ENCODE results near the gene LRRC8B.
"Not testable (repeated sequence)": the region's sequence is repeated elsewhere in the genome, so short reads cannot be mapped to it uniquely, and the experiment has no call there.

LRRC8B gene

DNA sequence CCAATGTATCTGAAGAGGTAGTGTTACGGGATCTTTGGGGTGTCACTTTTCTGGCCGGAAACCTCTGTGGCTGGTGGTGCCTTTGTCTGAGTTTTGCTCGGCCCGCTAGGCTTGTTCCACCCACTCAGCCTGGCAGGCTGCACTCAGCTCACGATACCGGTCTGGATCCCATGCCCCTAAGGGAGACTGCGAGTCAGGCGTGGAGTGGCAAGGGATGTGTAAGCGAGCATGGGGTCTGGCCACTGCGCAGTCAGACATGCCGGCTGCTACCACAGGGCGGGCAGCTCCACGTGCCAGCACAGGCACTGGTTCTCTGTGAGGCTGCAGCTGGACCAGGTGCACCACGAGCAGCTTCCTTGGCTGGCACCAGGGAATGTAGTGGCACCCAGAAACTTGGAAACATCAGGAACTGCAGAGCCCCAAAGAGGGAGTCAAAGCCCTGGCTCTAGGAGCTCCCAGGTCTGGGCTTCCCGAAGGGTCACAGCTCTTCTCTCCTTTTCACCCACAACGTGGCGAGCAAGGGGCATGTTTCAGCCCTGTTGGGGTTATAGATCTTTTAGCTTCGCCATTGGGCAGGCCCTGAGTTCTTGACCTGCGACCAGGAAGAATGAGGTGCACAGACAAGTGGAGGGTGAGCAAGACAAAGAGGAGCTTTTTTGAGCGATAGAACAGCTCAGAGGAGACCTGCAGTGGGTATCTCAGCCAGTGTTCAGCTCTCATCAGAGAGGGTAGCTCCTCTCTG, 84.5 kb downstream of the LRRC8B start:
- DNase-seq (ENCODE audit: low spot score), result no peak

DNA sequence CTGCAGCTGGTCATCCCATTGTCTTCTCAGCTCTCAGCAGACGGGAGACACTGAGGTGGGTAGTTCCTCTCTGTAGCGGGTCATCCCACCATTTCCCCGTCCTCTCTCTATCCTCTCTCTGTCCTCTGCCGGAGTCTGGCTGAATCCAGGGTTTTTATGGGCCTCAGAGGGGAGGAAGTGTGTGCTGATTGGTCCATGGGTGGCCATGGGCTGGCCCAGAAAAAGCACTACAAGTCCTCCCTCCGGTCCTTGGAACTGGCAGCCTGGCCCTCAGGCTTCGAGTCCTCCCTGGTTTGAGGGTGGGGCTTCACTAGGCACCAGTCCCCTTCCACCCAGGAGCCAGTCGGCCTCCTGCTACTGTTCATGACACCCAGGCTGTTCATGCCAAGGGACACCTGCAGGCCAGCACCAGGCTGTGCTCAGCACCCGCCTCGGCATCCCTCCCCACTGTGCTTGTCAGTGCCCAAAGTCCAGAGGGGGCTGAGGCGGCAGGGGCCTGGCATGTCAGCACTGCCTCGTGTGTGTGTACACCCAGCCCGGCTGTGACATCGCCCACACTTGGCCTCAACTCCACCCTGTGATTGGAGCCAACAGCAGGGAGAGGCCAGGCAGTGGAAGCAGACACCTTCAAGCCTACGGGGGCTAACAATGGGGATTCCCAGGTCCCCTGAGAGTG, 85.3 kb downstream of the LRRC8B start:
- no peak for DNase-seq (ENCODE audit: low spot score)

DNA sequence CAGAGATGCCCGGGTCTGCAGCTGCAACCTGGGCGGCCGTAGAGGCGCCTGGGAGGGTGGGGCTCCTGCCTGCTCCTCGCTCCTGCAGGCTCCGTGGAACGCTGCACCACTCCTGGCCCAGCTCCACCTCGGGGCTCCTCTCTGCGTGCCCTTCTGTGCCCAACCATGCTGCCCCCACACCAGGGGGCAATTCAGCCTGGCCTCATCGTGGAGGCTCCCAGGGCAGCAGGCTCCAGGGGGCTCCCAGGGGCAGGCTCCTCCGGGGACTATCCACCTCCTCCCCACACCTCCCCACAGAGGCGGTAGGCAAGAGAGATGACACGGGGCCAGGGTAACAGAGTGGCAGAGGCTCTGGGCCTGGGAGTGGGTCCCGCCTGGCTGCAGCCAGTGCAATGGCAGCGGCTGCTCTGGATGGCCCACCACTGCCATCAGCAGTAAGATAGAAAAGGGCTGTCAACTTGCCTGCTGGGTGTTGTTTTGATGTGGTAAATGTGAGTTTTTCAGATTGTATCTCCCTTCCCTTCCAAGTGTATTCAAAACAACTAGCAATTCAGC, 85.9 kb downstream of the LRRC8B start:
- DNase-seq (ENCODE audit: low spot score), result no peak

DNA sequence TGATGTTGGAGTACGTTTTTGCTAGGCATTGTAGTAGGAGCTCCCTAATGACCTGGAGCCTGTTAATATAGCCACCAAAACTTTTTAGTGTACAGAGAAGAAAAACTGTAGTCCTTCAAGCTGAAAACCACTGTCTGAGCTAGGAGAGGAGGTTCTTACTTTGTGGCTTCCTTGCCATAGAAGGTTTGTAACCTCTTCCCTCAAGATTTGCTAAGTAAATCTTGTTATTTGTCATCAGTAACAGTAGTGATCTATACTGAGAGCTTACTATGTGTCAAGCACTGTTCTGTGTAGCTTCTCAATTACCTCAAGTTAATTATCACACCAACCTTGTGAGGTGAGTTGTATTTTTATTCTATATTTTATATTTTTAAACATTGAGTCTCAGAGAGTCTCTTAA, 87.1 kb downstream of the LRRC8B start:
- DNase-seq (ENCODE audit: low spot score), result no peak

DNA sequence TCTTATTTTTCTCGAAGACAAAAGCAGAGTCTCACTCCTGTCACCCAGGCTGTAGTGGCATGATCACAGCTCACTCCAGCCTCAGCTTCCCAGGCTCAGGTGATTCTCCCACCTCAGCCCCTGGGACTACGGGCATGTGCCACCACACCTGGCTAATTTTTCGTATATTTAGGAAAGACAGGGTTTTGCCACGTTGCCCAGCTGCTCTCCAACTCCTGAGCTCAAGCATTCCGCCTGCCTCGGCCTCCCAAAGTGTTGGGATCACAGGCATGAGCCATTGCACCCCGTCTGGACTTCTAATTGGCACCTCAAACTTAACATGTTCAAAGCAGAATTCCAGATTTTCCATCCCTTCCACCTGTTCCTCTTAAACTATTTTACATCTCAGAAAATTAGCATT, 89.3 kb downstream of the LRRC8B start:
- DNase-seq (ENCODE audit: low spot score), result no peak

DNA sequence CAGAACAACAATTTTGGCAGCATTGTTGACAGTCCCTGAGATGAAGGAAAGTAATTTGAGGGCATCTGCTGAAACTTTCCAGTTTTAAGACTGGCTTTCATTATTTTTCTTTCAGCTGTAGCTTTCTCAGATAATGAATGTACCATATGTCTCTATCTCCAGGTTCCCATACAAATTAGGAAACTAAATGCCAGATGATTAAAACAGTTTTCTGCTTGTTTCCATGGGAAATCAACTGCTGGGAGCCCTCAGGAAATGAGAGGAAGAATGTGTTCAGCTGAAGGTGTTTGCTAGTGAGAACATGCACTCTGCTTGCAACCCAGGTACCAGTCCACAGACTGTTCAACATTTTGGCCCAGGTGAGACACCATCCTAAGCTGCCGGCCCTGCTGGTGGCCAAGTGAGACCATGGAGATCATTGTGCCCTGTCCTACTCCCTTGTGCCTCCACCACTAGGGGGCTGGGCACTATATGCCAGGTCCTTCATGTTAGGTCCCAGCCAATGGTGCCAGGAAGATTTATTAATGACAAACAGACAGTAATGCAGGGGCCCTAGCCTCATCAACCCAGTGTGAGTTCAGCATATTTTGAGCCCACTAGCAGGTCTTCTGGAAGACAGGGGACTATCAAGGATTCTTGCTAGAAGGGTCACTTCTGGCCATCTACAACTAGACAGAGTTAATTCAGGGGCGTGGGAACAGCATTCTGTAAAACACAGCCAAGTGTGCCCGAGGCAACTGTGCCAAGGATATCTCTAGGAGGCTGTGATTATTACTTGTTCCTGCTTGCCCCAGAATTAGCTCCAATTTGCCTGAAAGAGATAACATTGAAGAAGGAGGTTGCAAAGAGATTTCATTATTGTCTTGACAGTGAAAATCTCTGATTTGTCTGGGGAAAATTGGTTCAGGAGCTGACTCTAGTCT, 91.3 kb downstream of the LRRC8B start:
- peak; percentile 45 for DNase-seq (ENCODE audit: low spot score)

DNA sequence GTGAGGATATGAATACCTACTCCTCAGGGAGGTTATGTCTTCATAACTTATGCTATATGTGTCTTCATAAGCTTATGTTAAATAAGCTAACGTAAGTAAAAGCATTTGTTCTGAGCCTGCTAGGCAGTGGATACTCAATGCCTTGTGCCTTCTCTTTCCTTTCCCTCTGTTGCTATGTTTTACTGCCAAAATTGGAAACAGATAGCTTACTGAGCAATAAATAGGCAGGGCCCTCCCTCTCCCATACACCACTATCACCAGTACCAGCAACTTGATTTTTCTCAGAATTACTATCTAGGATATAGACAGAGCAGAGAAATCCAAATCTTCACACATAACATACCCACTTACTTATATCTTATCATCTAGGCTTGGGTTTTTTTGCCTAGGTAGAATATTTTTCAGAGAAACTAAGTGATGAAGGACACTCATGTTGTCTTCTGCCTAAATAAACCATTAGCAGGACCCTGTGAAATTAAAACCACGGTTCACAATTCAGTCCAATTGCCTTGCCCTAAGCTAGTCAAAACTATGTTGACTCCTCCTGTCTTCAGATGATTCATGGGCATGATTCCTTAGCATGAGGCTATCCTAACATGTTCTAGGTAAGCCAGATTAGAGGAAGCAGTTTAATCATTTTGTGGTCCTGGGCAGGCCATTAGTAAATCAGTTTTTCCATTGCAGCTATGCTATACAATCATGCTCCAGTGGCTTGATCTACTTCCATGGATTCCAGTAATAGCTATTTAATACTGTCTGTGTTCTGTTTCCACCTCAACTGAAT, 92.4 kb downstream of the LRRC8B start:
- DNase-seq (ENCODE audit: low spot score), result no peak

DNA sequence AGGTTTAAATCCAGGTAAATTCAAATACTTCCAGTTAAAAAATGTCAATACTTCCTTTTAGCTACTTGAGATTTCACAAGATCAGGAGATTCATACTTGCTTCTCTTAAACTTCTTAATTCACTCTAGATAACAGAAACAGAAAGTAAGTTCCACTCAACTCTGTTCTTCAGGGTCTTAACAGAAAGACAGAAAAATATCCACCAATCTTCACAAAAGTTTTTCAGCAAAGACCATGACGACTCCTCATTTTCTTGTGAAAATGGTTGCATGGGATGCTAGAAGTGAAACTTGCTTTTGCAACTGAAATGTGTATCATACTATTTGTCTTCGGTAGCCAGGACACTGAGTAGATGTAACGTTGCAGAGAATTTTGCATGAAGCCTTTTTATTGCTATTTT, 96.0 kb downstream of the LRRC8B start:
- DNase-seq (ENCODE audit: low spot score), result no peak

DNA sequence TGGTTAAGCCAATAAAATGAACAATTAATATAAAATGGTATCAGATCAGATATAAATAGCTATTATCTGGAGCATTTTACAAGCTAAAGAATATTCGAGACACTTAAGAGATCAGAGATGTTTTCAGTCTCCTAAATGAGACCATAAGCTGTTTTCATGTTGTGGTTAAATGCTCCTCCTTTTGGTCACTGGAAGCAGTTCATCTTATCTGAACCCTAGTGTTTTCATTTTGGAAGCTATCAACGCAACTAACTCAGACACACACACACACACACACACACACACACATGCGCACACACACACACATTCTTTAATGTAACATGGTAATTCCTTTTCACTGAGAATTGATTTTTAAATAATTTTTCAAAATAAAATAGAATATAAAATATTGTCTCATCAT, 98.3 kb downstream of the LRRC8B start:
- no peak for DNase-seq (ENCODE audit: low spot score)

DNA sequence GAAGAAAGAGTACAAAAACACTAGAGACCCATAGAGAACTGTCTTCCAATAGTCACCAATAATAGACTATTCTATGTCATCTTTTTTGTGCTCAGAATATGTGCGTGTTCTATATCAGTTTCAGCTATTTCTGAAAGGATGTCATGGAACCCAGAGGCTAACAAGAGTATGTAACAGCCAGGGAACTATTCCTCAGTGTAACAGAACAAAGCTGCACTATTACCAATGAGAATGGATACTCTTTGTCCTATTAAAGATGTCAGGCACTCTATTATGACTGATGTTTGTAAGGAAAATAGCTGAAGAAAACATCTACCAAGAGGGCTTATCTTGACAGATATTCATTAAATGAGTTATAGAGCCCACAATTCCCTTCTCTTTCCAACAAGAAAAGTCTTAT, 99.7 kb downstream of the LRRC8B start:
- DNase-seq (ENCODE audit: low spot score), result no peak

DNA sequence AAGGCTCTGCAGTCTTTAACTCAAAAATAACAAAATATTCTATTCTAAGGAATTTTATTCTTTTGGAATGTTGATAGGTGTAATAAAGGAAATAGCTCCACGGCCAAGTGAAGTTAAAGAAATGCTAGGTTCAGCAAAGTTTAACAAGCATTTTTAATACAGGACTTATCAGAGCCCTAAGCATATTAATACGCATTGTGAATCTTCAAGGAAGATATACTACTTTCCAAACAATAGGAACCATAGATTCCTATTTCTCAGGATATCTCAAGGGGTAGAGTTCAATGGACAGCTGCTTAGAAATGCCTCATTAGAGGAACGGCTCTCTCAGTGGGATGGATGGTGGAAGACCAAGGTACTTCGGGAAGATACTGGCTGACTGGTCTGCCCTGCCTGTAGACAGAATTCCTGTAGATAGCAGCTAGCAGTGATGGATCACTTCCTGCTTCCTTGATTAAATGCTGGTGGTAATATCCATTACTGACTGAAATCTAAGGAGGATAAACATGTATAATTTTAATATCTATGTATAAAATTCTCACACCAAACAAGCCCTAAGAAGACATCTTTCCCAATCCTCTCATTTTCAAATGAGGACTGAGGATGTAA, 100.2 kb downstream of the LRRC8B start:
- no peak for DNase-seq (ENCODE audit: low spot score)

DNA sequence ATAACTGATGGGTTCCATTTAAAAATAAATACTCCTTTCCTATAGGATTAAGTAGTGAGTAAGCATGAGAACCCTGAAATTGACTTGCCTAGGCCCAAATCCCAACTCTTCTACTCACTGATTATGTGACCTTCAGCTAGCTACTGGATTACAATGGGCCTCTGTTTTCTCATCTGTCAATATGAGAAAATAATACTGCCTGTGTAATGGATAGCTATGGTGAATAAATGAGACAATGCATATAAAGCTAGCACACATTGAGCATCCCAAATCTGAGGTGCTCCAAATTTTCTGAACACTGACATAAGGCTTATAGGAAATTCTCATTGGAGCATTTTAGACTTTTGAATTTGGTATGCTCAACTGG, 103.0 kb downstream of the LRRC8B start:
- no peak for DNase-seq (ENCODE audit: low spot score)

DNA sequence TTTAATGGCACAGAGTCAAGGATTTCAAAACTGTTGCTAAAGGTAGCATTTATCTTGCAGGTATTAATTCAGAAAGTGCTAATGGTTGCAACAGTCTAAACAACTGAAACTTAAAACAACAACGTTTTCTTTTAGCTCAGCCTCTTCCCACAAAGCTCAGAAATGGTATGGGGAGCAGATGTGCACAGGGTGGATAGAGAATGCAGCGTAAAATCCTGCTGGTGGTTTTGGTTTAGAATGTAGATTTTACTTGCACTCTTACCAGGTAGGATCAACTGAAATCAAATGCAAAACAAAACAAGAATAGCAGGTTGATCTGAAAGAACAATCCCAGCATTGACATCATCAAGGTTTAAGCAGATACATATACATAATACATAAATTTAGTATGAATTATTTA, 104.5 kb downstream of the LRRC8B start:
- DNase-seq (ENCODE audit: low spot score), result no peak

DNA sequence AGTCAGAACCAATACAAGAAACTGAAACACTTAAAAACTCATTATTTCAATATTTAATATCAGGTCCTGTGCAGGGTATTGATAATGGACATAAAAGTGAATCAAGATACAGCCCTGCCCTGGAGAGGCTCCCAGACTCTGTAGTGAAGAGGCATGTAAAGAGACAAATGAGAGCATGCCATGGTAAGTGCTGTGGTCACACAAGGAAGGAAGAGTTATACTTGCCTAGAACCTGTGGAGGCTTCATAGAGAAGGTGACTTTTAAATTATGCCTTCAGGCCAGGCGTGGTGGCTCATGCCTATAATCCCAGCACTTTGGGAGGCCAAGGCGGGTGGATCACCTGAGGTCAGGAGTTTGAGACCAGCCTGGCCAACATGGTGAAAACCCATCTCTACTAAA, 105.0 kb downstream of the LRRC8B start:
- DNase-seq (ENCODE audit: low spot score), result not testable (repeated sequence)

DNA sequence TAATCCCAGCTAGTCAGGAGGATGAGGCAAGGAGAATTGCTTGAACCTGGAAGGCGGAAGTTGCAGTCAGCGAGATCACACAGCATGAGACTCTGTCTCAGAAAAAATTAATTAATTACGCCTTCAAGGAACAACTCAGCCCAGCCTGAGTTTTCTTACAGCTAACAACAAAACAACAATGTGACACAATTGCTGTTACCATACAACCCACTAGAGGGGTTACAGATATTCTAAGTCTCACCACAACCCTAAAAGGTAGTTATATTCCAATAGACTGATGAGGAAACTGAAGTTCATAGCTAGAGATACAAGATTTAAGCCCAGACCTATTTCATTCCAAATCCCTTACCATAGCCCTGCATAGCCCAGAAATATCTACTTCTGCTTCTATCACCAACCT, 105.4 kb downstream of the LRRC8B start:
- no peak for DNase-seq (ENCODE audit: low spot score)

DNA sequence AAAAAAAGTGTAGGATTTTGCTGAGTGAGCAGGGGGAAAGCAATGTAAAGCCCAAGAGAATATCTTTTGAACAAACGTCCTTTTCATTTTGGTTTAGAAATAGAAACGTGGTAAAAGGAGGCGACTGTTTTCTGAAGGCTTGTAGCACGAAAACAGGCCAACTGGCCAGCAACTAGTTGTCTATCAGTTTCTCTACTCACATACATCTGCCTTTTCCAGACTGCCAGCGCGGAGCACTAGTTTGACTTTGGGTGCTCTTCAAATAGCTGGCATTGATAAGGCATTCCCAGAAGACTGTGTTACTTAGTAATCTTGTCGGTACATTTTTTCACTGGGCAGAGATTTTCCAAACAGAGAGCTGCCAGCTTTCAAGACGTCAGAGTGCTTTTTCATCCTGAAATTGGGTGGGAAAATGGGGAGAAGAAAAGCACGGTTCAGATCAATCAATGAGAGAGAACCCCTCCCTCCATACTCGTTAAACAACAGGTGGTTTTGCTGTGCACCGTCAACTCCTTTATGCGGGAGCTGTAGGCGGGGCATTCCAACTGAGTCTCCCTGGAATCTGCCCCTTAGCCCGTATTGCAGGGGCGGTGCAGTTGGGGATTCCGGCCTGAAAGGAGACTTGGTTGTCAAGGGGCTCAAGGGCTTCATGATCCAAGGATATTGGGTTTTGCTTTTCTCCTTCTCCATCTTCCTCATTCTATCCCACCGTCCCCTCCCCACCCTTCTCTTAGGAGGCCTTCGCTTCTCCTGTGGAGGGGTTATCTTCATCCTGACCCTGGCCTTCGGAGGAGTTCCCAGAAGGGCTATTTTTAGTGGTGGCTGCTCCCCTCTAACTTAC, 107.4 kb downstream of the LRRC8B start:
- no peak for DNase-seq (ENCODE audit: low spot score)

DNA sequence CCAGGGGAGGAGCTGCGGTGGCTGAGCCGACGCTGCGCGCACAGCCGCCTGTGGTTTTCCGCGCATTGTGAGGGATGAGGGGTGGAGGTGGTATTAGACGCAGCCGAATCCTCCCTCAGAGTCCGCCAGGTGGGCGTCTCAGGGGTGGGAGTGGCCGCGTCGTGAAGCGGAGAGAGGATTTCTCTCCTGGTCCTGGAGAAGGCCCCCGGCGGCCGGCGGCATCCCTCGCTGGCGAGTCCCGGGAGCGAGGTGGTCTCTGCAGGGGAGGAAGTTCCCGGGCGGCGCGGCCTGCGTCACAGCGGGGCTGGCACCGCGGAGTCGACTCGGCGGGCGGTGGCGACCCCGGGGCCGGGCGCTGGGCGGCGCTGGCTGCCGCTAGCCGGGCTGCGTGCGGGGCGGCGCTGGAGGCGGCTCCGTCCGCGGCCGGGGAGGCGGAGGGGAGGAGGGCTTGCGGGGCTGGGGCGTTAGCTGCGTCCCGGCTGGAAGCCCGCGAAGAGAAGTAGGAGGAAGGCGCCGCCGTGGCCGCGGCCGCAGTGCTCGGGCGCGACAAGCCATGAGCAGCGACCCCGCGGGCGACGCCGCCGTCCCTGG, 108.1 kb downstream of the LRRC8B start, which contains the start of gene LRRC8C:
TSS of gene LRRC8C (plus strand) at position 464 of the 591 bp plus-strand sequence. CDS start 53,354 bp downstream, outside the sequence.
- DNase-seq (ENCODE audit: low spot score), result peak; percentile 87

DNA sequence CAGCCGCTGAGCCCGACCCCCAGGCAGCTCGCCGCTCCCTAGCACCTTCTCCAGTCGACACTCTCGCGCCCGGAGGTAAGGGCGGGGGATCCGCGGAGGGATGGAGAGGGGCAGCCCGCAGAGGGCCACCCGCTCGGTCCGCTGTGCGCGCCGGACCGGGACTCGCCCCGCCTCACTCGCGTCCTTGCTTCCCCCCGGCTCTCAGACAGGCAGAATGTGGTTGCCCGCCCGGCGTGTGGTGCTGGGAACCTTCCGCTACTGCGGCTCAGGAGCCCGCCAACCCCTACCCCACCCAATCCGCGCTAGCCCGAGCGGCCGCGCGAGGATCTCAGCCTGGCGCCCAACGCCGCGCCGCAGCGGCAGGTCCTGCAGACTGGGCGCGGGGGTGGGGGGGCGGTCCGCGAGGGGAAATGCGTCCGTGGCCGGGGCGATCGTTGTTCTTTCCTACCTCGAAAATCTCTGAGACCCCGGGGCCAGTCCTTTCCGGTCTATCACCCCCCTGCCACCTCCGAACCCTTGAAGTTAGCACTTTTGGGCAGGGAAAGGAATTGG, 108.7 kb downstream of the LRRC8B start:
- peak; percentile 69 for DNase-seq (ENCODE audit: low spot score)
